ENCODE results near the gene MGAT5B. TPM values are rescaled to one million over a fixed set of nuclear protein-coding genes. Genes with fewer than 3 reads are reported as not detected.

Gene MGAT5B
- total and polyA plus RNA-seq, 2 experiments from 2014 or later = 1.6 to 10.0 TPM

DNA sequence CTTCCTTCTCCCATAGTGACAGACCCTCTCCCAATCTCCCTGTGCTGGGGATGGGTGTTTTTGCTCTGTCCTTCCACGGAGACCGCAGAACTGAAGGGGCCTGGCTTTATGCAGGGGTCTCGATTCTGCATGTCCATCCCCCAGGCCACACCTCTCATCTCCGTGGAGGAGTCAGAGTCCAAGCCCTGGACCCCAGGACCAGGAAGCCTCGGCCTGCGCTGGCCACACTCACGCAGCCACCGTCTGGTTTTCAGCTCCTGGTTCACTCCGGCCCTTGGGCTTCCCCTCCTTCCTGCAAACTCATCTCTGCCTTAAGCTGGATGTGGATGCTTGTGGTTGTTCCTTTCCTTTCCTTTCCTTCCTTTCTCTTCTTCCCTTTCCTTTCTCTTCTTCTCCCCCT, 90.8 kb downstream of the MGAT5B start:
- ATAC-seq = no peak

More for the DNA sequence above, 90.8 kb downstream of the MGAT5B start:
- Mint-ChIP-seq H3K27me3 (ENCODE audit: insufficient read depth, low read depth, poor library complexity) (peaks cover 13% of the 10 kb centered on the region), H3K27ac (no peak overlapping the region), H3K4me1 (peaks cover 23% of the 10 kb centered on the region), H3K9me3 (peaks cover 3% of the 10 kb centered on the region; the same call in 1 of the 3 replicates), H3K36me3 (ENCODE audit: low read depth) (peaks cover 9% of the 10 kb centered on the region; the same call in 2 of the 3 replicates), H3K4me3 (no peak overlapping the region)
- H3K4me2 ChIP-seq = no peak overlapping the region
- peaks cover 6% of the 10 kb centered on the region; the same call in 1 of the 2 replicates for H3F3A ChIP-seq (replicated peaks; ENCODE audit: low read depth)
- no peak overlapping the region for H3K4me3 ChIP-seq
- no peaks in the 10 kb centered on the region for H3K27me3 ChIP-seq (ENCODE audit: insufficient read depth)
- no peaks in the 10 kb centered on the region for H3K79me2 ChIP-seq (replicated peaks; ENCODE audit: insufficient read depth)
- no peak for DNase-seq (ENCODE audit: low spot score)
- no peak overlapping the region for H2AFZ ChIP-seq
- TF ChIP-seq NANOG (IDR thresholded peaks at IDR 0.05; ENCODE audit: borderline replicate concordance) (no peak), STAT1 (IDR thresholded peaks at IDR 0.05; ENCODE audit: unreplicated experiment) (no peak), ZNF114 (CRISPR knock-in tag; IDR thresholded peaks at IDR 0.05) (no peak), REST (IDR thresholded peaks at IDR 0.05; ENCODE audit: unreplicated experiment) (no peak), JUNB (IDR thresholded peaks at IDR 0.05; ENCODE audit: unreplicated experiment) (no peak), EZH2phosphoT487 (IDR thresholded peaks at IDR 0.05; ENCODE audit: unreplicated experiment) (no peak), CREB1 (CRISPR knock-in tag; IDR thresholded peaks at IDR 0.05; ENCODE audit: low read depth) (no peak), ZNF331 (CRISPR knock-in tag; IDR thresholded peaks at IDR 0.05; ENCODE audit: low read depth) (no peak)
- TF ChIP-seq, protein P1, sequence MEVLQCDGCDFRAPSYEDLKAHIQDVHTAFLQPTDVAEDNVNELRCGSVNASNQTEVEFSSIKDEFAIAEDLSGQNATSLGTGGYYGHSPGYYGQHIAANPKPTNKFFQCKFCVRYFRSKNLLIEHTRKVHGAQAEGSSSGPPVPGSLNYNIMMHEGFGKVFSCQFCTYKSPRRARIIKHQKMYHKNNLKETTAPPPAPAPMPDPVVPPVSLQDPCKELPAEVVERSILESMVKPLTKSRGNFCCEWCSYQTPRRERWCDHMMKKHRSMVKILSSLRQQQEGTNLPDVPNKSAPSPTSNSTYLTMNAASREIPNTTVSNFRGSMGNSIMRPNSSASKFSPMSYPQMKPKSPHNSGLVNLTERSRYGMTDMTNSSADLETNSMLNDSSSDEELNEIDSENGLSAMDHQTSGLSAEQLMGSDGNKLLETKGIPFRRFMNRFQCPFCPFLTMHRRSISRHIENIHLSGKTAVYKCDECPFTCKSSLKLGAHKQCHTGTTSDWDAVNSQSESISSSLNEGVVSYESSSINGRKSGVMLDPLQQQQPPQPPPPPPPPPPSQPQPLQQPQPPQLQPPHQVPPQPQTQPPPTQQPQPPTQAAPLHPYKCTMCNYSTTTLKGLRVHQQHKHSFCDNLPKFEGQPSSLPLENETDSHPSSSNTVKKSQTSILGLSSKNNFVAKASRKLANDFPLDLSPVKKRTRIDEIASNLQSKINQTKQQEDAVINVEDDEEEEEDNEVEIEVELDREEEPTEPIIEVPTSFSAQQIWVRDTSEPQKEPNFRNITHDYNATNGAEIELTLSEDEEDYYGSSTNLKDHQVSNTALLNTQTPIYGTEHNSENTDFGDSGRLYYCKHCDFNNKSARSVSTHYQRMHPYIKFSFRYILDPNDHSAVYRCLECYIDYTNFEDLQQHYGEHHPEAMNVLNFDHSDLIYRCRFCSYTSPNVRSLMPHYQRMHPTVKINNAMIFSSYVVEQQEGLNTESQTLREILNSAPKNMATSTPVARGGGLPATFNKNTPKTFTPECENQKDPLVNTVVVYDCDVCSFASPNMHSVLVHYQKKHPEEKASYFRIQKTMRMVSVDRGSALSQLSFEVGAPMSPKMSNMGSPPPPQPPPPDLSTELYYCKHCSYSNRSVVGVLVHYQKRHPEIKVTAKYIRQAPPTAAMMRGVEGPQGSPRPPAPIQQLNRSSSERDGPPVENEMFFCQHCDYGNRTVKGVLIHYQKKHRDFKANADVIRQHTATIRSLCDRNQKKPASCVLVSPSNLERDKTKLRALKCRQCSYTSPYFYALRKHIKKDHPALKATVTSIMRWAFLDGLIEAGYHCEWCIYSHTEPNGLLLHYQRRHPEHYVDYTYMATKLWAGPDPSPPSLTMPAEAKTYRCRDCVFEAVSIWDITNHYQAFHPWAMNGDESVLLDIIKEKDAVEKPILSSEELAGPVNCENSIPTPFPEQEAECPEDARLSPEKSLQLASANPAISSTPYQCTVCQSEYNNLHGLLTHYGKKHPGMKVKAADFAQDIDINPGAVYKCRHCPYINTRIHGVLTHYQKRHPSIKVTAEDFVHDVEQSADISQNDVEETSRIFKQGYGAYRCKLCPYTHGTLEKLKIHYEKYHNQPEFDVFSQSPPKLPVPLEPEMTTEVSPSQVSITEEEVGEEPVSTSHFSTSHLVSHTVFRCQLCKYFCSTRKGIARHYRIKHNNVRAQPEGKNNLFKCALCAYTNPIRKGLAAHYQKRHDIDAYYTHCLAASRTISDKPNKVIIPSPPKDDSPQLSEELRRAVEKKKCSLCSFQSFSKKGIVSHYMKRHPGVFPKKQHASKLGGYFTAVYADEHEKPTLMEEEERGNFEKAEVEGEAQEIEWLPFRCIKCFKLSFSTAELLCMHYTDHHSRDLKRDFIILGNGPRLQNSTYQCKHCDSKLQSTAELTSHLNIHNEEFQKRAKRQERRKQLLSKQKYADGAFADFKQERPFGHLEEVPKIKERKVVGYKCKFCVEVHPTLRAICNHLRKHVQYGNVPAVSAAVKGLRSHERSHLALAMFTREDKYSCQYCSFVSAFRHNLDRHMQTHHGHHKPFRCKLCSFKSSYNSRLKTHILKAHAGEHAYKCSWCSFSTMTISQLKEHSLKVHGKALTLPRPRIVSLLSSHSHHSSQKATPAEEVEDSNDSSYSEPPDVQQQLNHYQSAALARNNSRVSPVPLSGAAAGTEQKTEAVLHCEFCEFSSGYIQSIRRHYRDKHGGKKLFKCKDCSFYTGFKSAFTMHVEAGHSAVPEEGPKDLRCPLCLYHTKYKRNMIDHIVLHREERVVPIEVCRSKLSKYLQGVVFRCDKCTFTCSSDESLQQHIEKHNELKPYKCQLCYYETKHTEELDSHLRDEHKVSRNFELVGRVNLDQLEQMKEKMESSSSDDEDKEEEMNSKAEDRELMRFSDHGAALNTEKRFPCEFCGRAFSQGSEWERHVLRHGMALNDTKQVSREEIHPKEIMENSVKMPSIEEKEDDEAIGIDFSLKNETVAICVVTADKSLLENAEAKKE (CRISPR knock-in tag; IDR thresholded peaks at IDR 0.05) = no peak
- TF ChIP-seq, protein P2, sequence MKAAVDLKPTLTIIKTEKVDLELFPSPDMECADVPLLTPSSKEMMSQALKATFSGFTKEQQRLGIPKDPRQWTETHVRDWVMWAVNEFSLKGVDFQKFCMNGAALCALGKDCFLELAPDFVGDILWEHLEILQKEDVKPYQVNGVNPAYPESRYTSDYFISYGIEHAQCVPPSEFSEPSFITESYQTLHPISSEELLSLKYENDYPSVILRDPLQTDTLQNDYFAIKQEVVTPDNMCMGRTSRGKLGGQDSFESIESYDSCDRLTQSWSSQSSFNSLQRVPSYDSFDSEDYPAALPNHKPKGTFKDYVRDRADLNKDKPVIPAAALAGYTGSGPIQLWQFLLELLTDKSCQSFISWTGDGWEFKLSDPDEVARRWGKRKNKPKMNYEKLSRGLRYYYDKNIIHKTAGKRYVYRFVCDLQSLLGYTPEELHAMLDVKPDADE (IDR thresholded peaks at IDR 0.05) = no peak
- H3K36me3 ChIP-seq (ENCODE audit: insufficient read depth) = no peaks in the 10 kb centered on the region
- H4K20me1 ChIP-seq (replicated peaks; ENCODE audit: insufficient read depth) = no peaks in the 10 kb centered on the region; the same call in 1 of the 2 replicates
- H3K9me2 ChIP-seq (ENCODE audit: insufficient read depth) = no peaks in the 10 kb centered on the region
- no peak overlapping the region for H3K27ac ChIP-seq (ENCODE audit: low read depth)
- peaks cover 14% of the 10 kb centered on the region for H3K4me1 ChIP-seq (ENCODE audit: insufficient read depth)
